Measurements from ENCODE around the gene CLTC. TPM values are rescaled to one million over a fixed set of nuclear protein-coding genes. Genes with fewer than 3 reads are reported as not detected.

Gene CLTC
- total RNA-seq, 2 experiments from 2014 or later = 123 to 227 TPM

- Histone ChIP-seq H3K9me2 (ENCODE audit: insufficient read depth, low read length) (no peaks in the 10 kb centered on the region), H4K20me1 (ENCODE audit: insufficient read depth, low read length) (peaks cover 20% of the 10 kb centered on the region; the same call in 1 of the 2 replicates), H2AFZ (ENCODE audit: low read length) (no peak overlapping the region), H3K79me2 (ENCODE audit: insufficient read depth, low read depth, low read length) (peaks cover 80% of the 10 kb centered on the region), H3K36me3 (ENCODE audit: insufficient read depth, low read length) (no peaks in the 10 kb centered on the region), H3K4me2 (ENCODE audit: low read length) (no peak overlapping the region), H3K27ac (ENCODE audit: low read depth, low read length, poor library complexity, severe bottlenecking) (no peak overlapping the region), H3K4me1 (ENCODE audit: insufficient read depth, low read length, poor library complexity, severe bottlenecking) (peaks cover 14% of the 10 kb centered on the region), H3K9me3 (ENCODE audit: low read length) (no peaks in the 10 kb centered on the region), H3K4me3 (ENCODE audit: low read depth, low read length, poor library complexity, severe bottlenecking) (no peak overlapping the region)
- no peak for DNase-seq (ENCODE audit: low spot score)
- POLR2A ChIA-PET = interaction anchor here (0.8 to 0.9 kb wide), 2 partner anchors 10 to 93 kb away, joined by 3 to 4 read pairs; partner anchors contain the start of gene CLTC
- intact Hi-C loops (cut with micrococcal nuclease; ENCODE audit: unreplicated experiment) = no loop called here
- no peak for TF ChIP-seq EZH2phosphoT487 (IDR thresholded peaks at IDR 0.05; ENCODE audit: borderline replicate concordance, low read depth, low read length)
- TF ChIP-seq CTCF (conservative IDR thresholded peaks at IDR 0.05; ENCODE audit: low read length) = no peak
- CTCF ChIA-PET (ENCODE audit: unreplicated experiment) = no interaction called here
- BruUV-seq (replicated peaks) = no TSS peak
These were observed 92.2 kb downstream of the CLTC start for GRCh38 chr17:59711936-59712335.

DNA sequence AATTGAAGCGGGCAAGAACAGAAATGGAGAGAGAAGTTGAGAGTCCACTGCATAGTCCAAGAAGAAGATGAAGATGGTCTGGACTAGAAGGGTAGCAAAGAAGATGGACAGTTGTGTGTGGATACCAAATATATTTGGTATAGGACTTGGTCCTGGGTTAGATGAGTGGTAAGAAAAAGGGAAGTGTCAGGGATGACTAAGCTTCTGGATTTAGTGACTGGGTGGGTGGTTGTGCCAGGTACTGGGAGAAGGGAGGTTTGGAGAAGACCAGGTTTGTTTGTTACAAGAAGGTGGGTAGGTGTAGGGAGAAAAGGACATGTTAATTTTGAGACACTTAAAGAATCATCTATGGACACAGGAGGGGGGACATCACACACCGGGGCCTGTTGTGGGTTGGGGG is 93.2 kb downstream of the CLTC start:
- H3K79me2 ChIP-seq (ENCODE audit: insufficient read depth, low read depth, low read length) = peaks cover 74% of the 10 kb centered on the region
- ChIA-PET POLR2A (interaction anchor here (0.8 kb wide), 1 partner anchor 86 kb away, joined by 5 read pairs; no protein-coding TSS in a partner anchor), CTCF (ENCODE audit: unreplicated experiment) (no interaction called here)
- H3K9me2 ChIP-seq (ENCODE audit: insufficient read depth, low read length) = no peaks in the 10 kb centered on the region
- H3K9me3 ChIP-seq (ENCODE audit: low read length) = no peaks in the 10 kb centered on the region
- TF ChIP-seq EZH2phosphoT487 (IDR thresholded peaks at IDR 0.05; ENCODE audit: borderline replicate concordance, low read depth, low read length) = no peak
- no peak for TF ChIP-seq CTCF (conservative IDR thresholded peaks at IDR 0.05; ENCODE audit: low read length)
- no peak overlapping the region for H3K4me2 ChIP-seq (ENCODE audit: low read length)
- H3K4me1 ChIP-seq (ENCODE audit: insufficient read depth, low read length, poor library complexity, severe bottlenecking) = peaks cover 14% of the 10 kb centered on the region
- no peak for DNase-seq (ENCODE audit: low spot score)
- no peak overlapping the region for H3K27ac ChIP-seq (ENCODE audit: low read depth, low read length, poor library complexity, severe bottlenecking)
- H3K4me3 ChIP-seq (ENCODE audit: low read depth, low read length, poor library complexity, severe bottlenecking) = no peak overlapping the region
- intact Hi-C loops (cut with micrococcal nuclease; ENCODE audit: unreplicated experiment) = no loop called here
- BruUV-seq (replicated peaks) = no TSS peak
- H2AFZ ChIP-seq (ENCODE audit: low read length) = no peak overlapping the region
- peaks cover 20% of the 10 kb centered on the region; the same call in 1 of the 2 replicates for H4K20me1 ChIP-seq (ENCODE audit: insufficient read depth, low read length)
- H3K36me3 ChIP-seq (ENCODE audit: insufficient read depth, low read length) = no peaks in the 10 kb centered on the region

DNA sequence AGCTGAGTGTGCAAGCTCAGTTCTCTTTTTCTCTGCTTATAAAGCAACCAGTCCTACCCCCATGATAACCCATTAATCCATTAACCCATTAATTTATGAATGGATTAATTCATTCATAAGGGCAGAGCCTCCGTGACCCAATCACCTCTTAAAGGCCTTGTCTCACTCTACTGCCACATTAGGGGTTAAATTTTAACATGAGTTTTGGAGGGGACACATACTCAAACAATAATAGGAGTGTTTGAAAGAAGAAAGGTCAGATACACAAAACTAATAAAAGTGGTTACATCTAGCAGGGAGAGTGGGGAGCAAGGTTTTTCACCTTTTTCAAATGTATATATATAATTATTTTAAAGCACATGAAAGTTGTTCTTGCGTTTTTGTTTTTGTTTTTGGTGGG is 94.6 kb downstream of the CLTC start:
- Histone ChIP-seq H3K79me2 (ENCODE audit: insufficient read depth, low read depth, low read length) (peaks cover 64% of the 10 kb centered on the region; the same call in 1 of the 2 replicates), H3K27ac (ENCODE audit: low read depth, low read length, poor library complexity, severe bottlenecking) (no peak overlapping the region), H3K4me2 (ENCODE audit: low read length) (no peak overlapping the region), H3K4me3 (ENCODE audit: low read depth, low read length, poor library complexity, severe bottlenecking) (no peak overlapping the region), H3K4me1 (ENCODE audit: insufficient read depth, low read length, poor library complexity, severe bottlenecking) (peaks cover 3% of the 10 kb centered on the region), H4K20me1 (ENCODE audit: insufficient read depth, low read length) (peaks cover 13% of the 10 kb centered on the region; the same call in 1 of the 2 replicates), H3K36me3 (ENCODE audit: insufficient read depth, low read length) (no peaks in the 10 kb centered on the region), H2AFZ (ENCODE audit: low read length) (no peak overlapping the region), H3K9me3 (ENCODE audit: low read length) (no peaks in the 10 kb centered on the region), H3K9me2 (ENCODE audit: insufficient read depth, low read length) (no peaks in the 10 kb centered on the region)
- no TSS peak for BruUV-seq (replicated peaks)
- intact Hi-C loops (cut with micrococcal nuclease; ENCODE audit: unreplicated experiment) = no loop called here
- TF ChIP-seq CTCF (conservative IDR thresholded peaks at IDR 0.05; ENCODE audit: low read length) (no peak), EZH2phosphoT487 (IDR thresholded peaks at IDR 0.05; ENCODE audit: borderline replicate concordance, low read depth, low read length) (no peak)
- POLR2A ChIA-PET = no interaction called here
- CTCF ChIA-PET (ENCODE audit: unreplicated experiment) = no interaction called here
- DNase-seq (ENCODE audit: low spot score) = no peak
